Stimulated activated CD8-positive, alpha-beta memory T cell treated with anti-CD3 and anti-CD28 coated beads, Interleukin-15, amount 100 ng/mL, for 24 hours (primary cell): ENCODE measurements around the gene TNFSF11.

ENCODE experiments used
- DNase-seq: peaks from one replicate; pipeline ENCODE4 v3.0.0-alpha.2; 2020; ENCODE audit warnings: low read depth

TNFSF11 gene

DNA sequence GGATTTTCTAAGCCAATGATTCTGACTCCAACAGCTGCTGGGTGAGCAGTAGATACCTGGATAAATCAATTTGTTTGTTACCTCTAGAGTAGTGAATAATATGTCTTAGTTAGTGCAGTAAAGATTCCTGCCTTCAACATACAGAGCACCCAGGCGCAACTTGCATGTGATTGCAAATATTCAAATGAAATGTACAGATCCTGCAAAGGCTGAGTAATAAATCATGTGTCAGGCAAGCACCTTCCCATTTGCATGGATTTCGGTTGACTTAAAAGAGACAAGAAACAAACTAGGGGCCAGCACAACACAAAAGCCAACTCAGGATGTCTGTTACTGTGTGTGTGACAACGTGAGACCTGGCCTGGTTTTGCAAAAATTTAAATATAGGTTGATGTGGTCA is 79.7 kb downstream of the TNFSF11 start:
- no peak for DNase-seq

DNA sequence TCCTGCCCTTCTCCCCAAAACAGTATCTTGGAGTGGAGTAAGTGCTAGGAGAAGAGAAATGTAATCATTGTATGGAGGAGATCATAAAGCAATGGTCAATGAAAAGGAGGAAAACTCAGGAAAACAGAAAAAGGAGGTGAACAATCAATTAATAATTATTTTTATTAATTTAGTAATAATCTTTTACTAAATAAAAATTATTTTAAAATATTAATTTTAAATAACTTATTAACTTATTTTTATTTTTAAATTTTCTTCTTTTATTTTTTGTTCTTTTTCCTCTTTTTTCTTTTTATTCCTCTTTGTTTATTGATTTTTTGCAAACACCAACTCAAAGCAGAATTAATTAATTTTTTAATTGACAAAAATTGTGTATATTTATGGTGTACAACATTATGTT is 80.3 kb downstream of the TNFSF11 start:
- no peak for DNase-seq

DNA sequence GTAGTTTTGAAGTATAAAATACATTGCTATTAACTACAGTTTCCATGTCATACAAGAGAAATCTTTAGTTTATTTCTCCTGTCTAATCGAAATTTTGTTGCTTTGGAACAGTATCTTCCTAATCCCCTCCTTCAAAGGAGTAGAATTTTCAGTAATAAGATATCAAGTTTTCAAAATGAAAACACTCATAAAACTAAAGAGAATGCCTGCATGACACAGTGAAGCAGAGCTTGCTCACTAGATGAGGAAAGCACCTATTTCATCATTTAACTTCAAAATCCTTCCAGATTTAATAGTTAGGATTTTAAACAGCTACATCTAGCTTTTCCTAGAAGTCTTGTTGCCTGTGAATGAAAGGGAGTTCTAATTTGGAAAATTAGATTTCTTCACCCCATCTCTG is 80.8 kb downstream of the TNFSF11 start:
- no peak for DNase-seq

DNA sequence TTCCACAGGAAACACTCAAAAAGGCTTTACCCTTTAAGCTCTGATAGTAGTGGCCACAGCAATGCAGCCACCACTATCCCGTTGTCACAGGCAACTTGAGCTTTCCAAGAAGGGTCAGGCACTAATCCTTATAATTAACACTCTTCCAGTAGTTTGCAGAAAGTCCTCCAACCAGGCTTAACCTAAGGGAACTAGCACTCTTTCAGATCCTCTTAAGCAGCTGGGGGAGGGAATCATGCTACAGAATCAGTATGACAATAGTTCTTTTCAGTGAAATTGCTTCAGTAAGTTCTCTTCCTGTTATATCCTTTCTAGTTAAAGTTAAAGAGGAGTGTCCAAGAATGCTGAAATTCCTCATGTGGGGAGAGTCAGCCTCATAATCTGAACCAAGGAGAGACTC is 82.2 kb downstream of the TNFSF11 start:
- no peak for DNase-seq

DNA sequence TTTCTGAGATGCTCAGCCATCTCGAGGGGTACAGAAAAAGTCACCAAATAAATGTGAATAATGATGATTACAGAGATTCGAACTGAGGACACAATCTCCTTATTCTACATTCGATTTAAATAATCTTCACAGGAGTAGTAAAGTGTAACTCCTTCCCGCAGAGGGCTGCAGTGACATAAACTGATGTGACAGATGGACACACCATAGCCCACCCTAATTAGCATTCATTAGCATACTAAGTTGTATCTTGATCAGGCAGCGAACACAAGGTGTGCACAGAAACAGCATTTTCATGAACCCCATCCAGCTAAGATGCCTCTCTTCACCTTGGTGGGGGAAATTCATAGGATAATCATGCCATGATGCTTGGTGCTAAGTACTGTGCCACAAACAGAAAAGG is 83.0 kb downstream of the TNFSF11 start:
- DNase-seq: no peak
